ENCODE results near the gene MANF.

MANF gene

DNA sequence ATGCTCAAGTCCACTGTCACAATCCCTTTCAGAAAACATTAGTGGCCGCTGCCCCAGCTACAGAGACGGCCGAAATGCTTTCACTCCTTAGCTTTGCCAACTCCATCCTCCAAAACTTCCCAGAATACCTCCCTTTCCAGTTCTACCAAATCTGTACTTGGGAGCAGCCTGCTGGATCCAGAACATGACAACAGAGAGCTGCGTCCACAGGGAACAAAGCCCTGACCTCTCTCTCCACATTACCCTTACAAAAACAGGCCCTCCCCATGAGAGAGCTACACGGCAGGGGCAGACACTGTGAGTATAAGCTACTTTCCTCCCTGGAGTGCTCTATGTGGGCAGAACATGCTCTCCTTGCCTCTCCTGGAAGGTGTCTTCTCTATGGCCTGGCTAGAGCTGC, 12.3 kb downstream of the MANF start:
- no peak for DNase-seq (ENCODE audit: low read depth in 2 of 2)
- TF ChIP-seq, protein P1, sequence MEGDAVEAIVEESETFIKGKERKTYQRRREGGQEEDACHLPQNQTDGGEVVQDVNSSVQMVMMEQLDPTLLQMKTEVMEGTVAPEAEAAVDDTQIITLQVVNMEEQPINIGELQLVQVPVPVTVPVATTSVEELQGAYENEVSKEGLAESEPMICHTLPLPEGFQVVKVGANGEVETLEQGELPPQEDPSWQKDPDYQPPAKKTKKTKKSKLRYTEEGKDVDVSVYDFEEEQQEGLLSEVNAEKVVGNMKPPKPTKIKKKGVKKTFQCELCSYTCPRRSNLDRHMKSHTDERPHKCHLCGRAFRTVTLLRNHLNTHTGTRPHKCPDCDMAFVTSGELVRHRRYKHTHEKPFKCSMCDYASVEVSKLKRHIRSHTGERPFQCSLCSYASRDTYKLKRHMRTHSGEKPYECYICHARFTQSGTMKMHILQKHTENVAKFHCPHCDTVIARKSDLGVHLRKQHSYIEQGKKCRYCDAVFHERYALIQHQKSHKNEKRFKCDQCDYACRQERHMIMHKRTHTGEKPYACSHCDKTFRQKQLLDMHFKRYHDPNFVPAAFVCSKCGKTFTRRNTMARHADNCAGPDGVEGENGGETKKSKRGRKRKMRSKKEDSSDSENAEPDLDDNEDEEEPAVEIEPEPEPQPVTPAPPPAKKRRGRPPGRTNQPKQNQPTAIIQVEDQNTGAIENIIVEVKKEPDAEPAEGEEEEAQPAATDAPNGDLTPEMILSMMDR (IDR thresholded peaks at IDR 0.05; ENCODE audit: low read depth, low read length): no peak
- no peak overlapping the region for H3K4me3 ChIP-seq (replicated peaks in 1 of 2; ENCODE audit: low read depth in 2 of 2, low read length in 2 of 2)

DNA sequence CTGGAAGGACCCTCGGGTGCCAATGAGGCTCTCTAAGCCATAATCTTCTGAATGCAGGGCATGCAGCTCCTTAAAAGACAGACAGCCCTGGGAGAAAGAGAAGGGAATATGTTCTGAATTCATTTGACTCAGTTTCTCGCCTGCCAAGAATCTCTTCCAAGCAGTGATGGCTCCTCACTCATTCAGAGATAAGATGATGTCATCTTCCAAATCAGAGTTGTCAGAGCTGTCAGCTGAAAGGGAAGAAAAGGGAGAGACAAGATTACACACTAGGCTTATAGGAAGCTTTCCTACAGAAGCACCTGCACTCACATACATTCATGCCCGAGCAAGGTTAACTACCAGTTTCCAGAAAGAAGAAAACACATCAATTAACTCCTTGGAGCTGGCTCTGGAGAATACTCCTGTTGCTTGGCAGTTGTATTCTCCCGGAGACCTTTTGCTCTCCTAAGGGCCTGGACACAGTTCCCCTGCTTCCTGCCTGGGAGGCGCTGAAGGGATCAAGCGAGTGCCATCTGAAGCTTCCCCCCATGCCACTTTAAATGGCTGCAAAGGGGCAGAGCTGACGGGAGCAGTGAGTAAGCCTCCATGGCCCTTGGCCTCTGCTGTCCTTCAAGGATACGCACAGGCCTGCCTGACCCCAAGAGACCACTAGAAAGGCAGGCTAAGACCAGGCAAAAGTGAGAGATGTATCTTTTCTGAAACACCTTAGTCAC, 13.7 kb downstream of the MANF start:
- DNase-seq (ENCODE audit: low read depth in 2 of 2): no peak
- H3K4me3 ChIP-seq (replicated peaks in 1 of 2; ENCODE audit: low read depth in 2 of 2, low read length in 2 of 2): no peak overlapping the region
- TF ChIP-seq, protein P1 (IDR thresholded peaks at IDR 0.05; ENCODE audit: low read depth, low read length): no peak

DNA sequence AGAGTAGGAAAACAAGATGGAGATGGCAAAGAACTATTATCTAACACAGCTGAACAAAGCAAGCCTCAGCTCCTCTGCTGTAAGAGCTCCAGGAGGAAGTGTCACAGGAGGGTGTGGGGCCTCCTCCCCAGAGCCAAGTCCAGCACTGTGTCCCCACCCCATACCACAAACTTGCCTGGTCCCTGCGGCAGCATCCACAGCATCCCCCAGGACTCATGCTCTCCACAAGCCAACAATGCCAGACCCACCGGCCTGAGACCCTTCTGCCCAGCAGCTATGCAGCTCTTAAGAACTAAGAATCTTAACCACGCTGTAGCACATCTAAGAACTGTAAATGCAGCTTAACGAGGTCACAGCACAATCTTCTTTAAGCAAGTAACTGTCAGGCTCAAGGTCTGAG, 15.1 kb downstream of the MANF start:
- H3K4me3 ChIP-seq (replicated peaks in 1 of 2; ENCODE audit: low read depth in 2 of 2, low read length in 2 of 2): no peak overlapping the region
- DNase-seq (ENCODE audit: low read depth in 2 of 2): no peak
- TF ChIP-seq, protein P1 (IDR thresholded peaks at IDR 0.05; ENCODE audit: low read depth, low read length): no peak

DNA sequence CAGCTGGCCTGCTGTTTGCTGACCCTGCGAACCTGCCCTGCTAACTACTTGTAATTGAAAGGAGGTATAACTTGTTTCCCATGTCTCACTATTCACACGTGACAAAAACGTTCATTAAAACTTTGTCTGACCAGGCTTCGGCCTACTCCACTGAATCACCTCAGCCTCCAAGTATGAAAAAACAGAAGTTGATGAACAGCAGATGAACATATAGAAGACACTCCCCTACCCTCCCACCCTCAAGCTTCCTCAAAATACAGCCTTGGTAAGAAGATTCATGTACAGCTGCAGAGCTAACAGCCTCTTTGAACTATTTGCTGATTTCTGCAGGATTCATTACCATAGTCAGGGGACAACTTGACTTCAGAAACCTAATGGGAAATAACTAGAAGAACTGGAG, 16.6 kb downstream of the MANF start:
- H3K4me3 ChIP-seq (replicated peaks in 1 of 2; ENCODE audit: low read depth in 2 of 2, low read length in 2 of 2): no peak overlapping the region
- TF ChIP-seq, protein P1 (IDR thresholded peaks at IDR 0.05; ENCODE audit: low read depth, low read length): no peak
- DNase-seq (ENCODE audit: low read depth in 2 of 2): no peak

DNA sequence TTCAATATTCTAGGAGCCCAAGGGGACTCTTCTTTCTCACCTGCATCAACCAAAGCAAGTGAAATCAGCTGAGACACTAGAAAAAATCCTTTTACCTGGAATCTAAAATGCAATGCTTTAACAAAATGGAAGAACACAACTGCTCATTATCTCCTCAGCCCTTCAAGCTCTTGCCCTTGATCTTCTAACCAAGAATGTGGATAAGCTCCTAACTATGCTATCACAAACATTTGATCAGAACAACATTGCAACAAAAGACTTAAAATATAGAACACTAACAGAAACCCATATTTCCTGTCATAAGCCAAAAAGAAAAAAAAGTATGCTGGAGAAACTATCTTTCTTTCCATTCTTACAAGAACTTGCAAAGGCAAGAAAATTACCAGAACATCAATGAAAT, 18.6 kb downstream of the MANF start:
- no peak for DNase-seq (ENCODE audit: low read depth in 2 of 2)
- no peak overlapping the region for H3K4me3 ChIP-seq (replicated peaks in 1 of 2; ENCODE audit: low read depth in 2 of 2, low read length in 2 of 2)
- TF ChIP-seq, protein P1 (IDR thresholded peaks at IDR 0.05; ENCODE audit: low read depth, low read length): no peak

DNA sequence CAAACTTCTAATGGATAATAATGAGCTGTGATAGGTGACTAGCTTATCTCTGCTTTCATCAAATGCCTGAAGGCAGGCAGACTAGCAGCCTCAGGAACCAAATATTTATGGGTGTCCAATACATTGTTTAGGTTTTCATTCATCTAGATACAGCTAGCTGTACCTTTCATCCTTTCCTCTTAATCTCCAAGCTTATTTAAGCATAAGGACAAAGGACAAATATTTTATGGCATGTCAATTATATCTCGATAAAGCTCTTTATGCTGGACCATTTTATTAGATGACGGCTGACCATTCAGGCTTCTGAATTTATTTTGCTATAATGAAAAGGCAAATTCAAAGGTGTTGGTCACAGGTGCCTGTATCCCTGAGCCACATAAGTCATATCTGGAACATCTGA, 22.9 kb downstream of the MANF start:
- TF ChIP-seq, protein P1 (IDR thresholded peaks at IDR 0.05; ENCODE audit: low read depth, low read length): no peak
- no peak overlapping the region for H3K4me3 ChIP-seq (replicated peaks in 1 of 2; ENCODE audit: low read depth in 2 of 2, low read length in 2 of 2)
- DNase-seq (ENCODE audit: low read depth in 2 of 2): no peak

DNA sequence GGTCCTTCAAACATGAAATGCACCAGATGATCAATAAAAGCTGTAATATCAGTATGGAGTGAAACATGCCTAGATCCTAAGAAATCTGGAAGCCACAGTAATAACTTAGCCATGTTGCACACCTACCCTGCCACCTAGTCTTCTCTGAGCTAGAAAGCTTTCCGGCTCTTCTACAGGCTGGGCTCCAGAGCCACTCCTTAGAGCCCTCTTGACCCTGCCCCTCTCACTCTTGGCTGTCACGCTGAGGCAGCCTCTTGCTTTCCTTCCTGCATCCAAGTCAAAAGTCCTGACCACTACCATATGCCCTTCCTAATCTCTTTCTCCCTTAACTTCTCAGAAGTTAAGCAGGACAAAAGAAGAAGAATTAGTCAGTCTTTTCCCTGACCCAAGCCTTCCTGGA, 23.7 kb downstream of the MANF start:
- no peak overlapping the region for H3K4me3 ChIP-seq (replicated peaks in 1 of 2; ENCODE audit: low read depth in 2 of 2, low read length in 2 of 2)
- TF ChIP-seq, protein P1 (IDR thresholded peaks at IDR 0.05; ENCODE audit: low read depth, low read length): no peak
- no peak for DNase-seq (ENCODE audit: low read depth in 2 of 2)
